ENCODE results near the gene CREB3. TPM values are rescaled to one million over a fixed set of nuclear protein-coding genes. Genes with fewer than 3 reads are reported as not detected.

The CREB3 gene
- total and polyA plus RNA-seq, 2 of the 4 experiments (the other 2 are of a cell fraction): 60.7 to 106 TPM

- H3K9ac ChIP-seq (ENCODE audit: low read depth, low read length): no peak overlapping the region
- H2BK5ac ChIP-seq (ENCODE audit: low read depth, low read length, poor library complexity, severe bottlenecking): no peak overlapping the region
- dilution Hi-C loops (cut with HindIII; ENCODE audit: low sequenced_read_pairs, unreplicated experiment) (no loop called here), in situ Hi-C loops (cut with MboI; ENCODE audit: low sequenced_read_pairs) (no loop called here), intact Hi-C loops (cut with micrococcal nuclease) (no loop called here)
- no peak overlapping the region for H2BK120ac ChIP-seq (ENCODE audit: low read depth, low read length)
- H3K9me3 ChIP-seq (ENCODE audit: control insufficient read depth, insufficient read depth, low read length): no peaks in the 10 kb centered on the region
- no peak overlapping the region for H3K56ac ChIP-seq (ENCODE audit: extremely low read depth, insufficient read depth, low read length)
- H3K4me2 ChIP-seq (ENCODE audit: low read depth, low read length): no peak overlapping the region
- no peak overlapping the region for H3K4ac ChIP-seq (ENCODE audit: low read depth, low read length)
- TF ChIP-seq RCOR1 (IDR thresholded peaks at IDR 0.05; ENCODE audit: insufficient replicate concordance, low read length) (no peak), MAZ (IDR thresholded peaks at IDR 0.05; ENCODE audit: borderline replicate concordance, low read depth, low read length) (no peak), SMC3 (IDR thresholded peaks at IDR 0.05; ENCODE audit: low read depth, low read length) (no peak), NFE2L2 (IDR thresholded peaks at IDR 0.05; ENCODE audit: low read depth, low read length) (no peak), ELK1 (IDR thresholded peaks at IDR 0.05; ENCODE audit: borderline replicate concordance, low read depth, low read length) (no peak), CTCF (conservative IDR thresholded peaks at IDR 0.05; ENCODE audit: low read depth, low read length) (no peak), POLR2A (IDR thresholded peaks at IDR 0.05; ENCODE audit: low read depth, low read length) (no peak), CHD1 (IDR thresholded peaks at IDR 0.05; ENCODE audit: low read depth, low read length) (no peak), RAD21 (IDR thresholded peaks at IDR 0.05; ENCODE audit: low read length) (no peak)
- no peak overlapping the region for H4K91ac ChIP-seq (ENCODE audit: insufficient read depth, low read depth, low read length)
- ATAC-seq (ENCODE audit: low read depth) (no peak), DNase-seq (no peak)
- H3K4me1 ChIP-seq (ENCODE audit: control insufficient read depth, insufficient read depth, low read length): peaks cover 13% of the 10 kb centered on the region
- peaks cover 49 to 87% of the 10 kb centered on the region in 2 experiments for H3K79me1 ChIP-seq (ENCODE audit: low read depth in 1 of 2, low read length in 2 of 2)
- H2BK20ac ChIP-seq (ENCODE audit: low read depth, low read length): no peak overlapping the region
- H2AK5ac ChIP-seq (ENCODE audit: low read depth, low read length): no peak overlapping the region
- H2AFZ ChIP-seq (replicated peaks; ENCODE audit: low read length, poor library complexity): no peak overlapping the region
- no peak overlapping the region for H3K4me3 ChIP-seq (ENCODE audit: insufficient read depth, low read depth, low read length)
- ChIA-PET POLR2A (ENCODE audit: unreplicated experiment) (interaction anchor here (0.7 kb wide), 1 partner anchor 77 kb away, joined by 6 read pairs; no protein-coding TSS in a partner anchor), CTCF (interaction anchor here (1.0 kb wide), 1 partner anchor 27 kb away, joined by 3 read pairs; no protein-coding TSS in a partner anchor)
- H3K23ac ChIP-seq (ENCODE audit: low read depth, low read length): no peak overlapping the region
- no peak overlapping the region for H4K5ac ChIP-seq (ENCODE audit: low read depth, low read length)
- peaks cover 40% of the 10 kb centered on the region for H4K20me1 ChIP-seq (ENCODE audit: insufficient read depth, low read length)
- BruUV-seq (replicated peaks): no TSS peak
- H3K9me1 ChIP-seq (ENCODE audit: insufficient read depth, low read length): peaks cover 7% of the 10 kb centered on the region; the same call in 1 of the 2 replicates
- H3K14ac ChIP-seq (replicated peaks; ENCODE audit: low read depth, low read length): no peak overlapping the region
- no peak overlapping the region for H2BK15ac ChIP-seq (ENCODE audit: low read depth, low read length)
- H3K27me3 ChIP-seq (ENCODE audit: control insufficient read depth, insufficient read depth, low read length): no peaks in the 10 kb centered on the region
- no peak overlapping the region for H4K8ac ChIP-seq (ENCODE audit: low read depth in 2 of 2, low read length in 2 of 2)
- no CpG with 5 or more reads among the region's 2 CpGs for WGBS, 2 experiments (ENCODE audit: extremely low coverage in 2 of 2, insufficient read length in 1 of 2)
- peaks cover 66% of the 10 kb centered on the region for H3K36me3 ChIP-seq (ENCODE audit: control insufficient read depth, insufficient read depth, low read length)
- H3K18ac ChIP-seq (ENCODE audit: low read depth, low read length): no peak overlapping the region
- H3K27ac ChIP-seq (ENCODE audit: insufficient read depth, low read length): no peak overlapping the region
- no peak overlapping the region for H2AK9ac ChIP-seq (replicated peaks; ENCODE audit: low read depth, low read length, poor library complexity)
Observed at GRCh38 chr9:35723426-35723825, 9.0 kb upstream of the CREB3 start.

Data from IMR-90 (cell line).